Muscle of arm (tissue), 14 donors: Measurements from ENCODE around the gene SIRPB1. TPM values are rescaled to one million over a fixed set of nuclear protein-coding genes. Genes with fewer than 3 reads are reported as not detected.
"Not testable (repeated sequence)": the region's sequence is repeated elsewhere in the genome, so short reads cannot be mapped to it uniquely, and the experiment has no call there.

Experiments
- DNase-seq: peaks from one replicate; pipeline ENCODE4 v3.0.0-alpha.2; 2013
- long read RNA-seq, 11 donors: transcript quantifications; one replicate each; lab custom pipeline, GENCODE V29; 2026
- polyA plus RNA-seq, 12 donors: library from polyadenylated mRNA; unstranded; fragments of 120-200 nt; gene quantifications; one replicate each; pipeline ENCODE4 v1.2.1, GENCODE V29; 2013; ENCODE audit not compliant: insufficient read length in 12 of 12

The SIRPB1 gene
- 1 to 10 TPM in 7 of 12 donors, under 1 TPM in 3, not detected in 2; 0.50 to 3.0 (median 1.2) TPM for polyA plus RNA-seq
- long read RNA-seq, donor 1, partial matches to known transcripts, result 12 of 12 reads
- long read RNA-seq, donor 1, other reads (novel, unspliced or antisense), result 0 of 12 reads
- long read RNA-seq, donor 2, result 0 reads
- long read RNA-seq, donor 3, result 0 reads
- long read RNA-seq, donor 4, result 0 reads
- long read RNA-seq, donor 5, partial matches to known transcripts, result 20 of 20 reads
- long read RNA-seq, donor 5, other reads (novel, unspliced or antisense), result 0 of 20 reads
- long read RNA-seq, donor 6, result 0 reads
- long read RNA-seq, donor 7, result 0 reads
- long read RNA-seq, donor 8, result 0 reads
- long read RNA-seq, donor 9, result 0 reads
- long read RNA-seq, donor 10, result 0 reads
- long read RNA-seq, donor 11, result 0 reads

DNA sequence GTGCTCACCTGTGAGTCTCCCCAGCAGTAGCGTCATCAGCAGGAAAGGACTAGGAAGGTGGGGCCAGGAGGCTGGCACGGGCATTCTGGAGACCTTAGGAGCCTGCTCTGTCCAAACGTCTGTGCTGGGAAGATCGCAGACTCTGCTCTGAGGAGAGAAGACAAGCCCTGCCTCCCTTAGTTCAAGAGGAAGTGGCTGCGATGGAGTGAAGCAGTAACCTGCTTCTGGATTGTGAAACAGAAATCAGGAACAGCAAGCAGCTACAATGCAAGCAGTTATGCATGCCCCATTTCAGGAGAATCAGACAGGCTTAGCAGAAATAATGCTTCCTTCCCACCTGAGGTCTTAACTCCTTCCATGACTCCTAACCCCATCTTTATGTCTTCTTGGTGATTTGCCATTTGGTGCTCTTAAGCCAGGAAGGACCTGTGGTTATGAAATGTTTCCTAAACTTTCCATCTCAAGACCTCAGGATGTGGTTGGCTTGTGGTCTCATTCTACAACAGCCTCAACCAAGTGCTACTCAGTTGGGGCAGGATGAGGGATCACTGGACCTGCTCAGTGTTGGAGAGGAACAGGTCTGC, at the start of gene SIRPB1:
SIRPB1 (minus strand) TSS at position 149 of the 584 bp plus-strand sequence; CDS start at position 84, 65 bp downstream.
- no peak for DNase-seq

GRCh38 chr20:1669304-1669703, 49.5 kb upstream of the SIRPB1 start:
- no peak for DNase-seq

- DNase-seq, result no peak
These were observed 47.8 kb upstream of the SIRPB1 start for GRCh38 chr20:1667502-1668085.

DNA sequence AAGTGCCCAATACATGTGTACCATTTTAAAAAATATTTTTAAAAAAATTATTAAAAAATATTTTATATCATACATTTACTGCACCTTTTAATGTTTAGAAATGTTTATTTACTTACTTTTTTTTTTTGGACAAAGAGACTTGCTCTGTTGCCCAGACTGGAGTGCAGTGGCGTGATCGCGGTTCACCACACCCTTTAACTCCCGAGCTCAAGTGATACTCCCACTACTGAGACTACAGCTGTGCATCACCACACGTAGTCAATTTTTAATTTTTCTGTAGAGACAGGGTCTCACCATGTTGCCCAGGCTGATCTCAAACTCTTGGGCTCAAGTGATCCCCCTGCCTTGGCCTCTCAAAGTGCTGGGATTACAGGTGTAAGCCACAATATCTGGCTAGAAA, 47.0 kb upstream of the SIRPB1 start:
- DNase-seq, result no peak

DNA sequence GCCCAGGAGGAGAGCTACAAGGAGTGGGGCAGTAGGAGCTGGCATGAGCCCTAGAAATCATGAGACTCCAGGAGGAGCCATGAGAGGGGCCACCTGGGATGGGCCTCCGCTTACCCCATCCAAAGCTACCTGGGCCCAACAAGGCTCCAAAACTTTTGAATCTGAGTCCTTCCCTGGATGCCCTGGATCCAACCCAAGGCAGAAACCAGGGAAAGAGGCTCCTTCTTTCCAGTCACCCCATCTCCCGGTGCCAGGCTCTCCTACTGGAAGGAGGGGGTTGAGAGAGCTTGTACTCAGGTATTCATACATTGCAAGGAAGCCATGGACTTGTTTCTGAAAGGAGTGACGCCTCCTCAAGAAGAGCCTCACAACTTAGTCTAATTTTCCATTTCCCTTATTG, 45.5 kb upstream of the SIRPB1 start:
- no peak for DNase-seq

GRCh38 chr20:1664911-1665310, 45.1 kb upstream of the SIRPB1 start:
- DNase-seq, result no peak

DNA sequence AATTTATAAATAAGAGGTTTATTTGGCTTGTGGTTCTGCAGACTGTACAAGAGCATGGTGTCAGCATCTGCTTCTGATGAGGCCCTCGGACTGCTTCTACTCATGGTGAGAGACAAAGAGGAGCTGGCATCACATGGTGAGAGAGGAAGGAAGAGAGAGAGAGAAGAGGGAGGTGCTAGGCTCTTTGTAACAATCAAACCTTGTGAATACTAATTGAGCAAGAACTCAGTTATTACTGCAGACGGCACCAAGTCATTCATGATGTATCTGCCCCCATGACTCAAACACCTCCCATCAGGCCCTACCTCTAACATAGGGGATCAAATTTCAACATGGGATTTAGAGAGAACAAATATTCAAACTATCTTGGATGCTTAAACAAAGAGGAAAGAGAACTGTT, 44.1 kb upstream of the SIRPB1 start:
- DNase-seq, result no peak

DNA sequence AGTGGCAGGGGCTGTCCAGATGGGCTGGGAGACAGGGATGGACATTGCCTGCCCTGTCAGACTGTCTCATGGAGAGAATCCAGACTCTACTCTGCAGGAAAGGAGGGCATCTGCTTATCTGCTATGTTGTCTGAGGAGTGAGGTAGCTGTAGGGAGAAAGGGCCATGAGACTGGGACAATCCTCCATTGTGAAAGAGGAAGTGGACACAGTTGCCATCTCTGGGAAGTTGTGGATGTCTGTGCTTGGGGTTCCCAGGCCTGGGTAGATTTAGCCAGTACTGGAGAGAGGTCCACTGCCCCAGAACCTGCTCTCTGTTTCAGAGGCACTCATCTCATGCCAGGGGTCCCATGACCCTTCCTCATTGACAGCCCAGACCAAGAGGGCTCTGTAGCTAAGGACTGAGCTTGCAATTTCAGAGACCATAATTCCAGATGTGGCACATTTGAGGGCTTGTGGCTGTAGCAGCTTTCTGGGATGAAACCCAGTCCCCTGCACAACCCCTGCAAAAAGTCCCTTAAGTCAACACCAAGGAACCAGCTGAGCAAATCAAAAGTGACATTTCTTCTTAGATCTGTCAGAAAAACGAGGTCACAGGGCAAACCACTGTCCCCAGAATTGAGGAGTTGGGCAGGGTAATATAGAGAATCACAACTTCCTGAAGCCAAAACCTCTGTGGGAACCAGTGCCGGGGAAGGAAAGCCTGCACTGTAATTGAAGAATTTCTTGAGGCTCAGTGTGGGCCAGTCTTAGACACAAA, 41.9 kb upstream of the SIRPB1 start:
- no peak for DNase-seq

- DNase-seq, result no peak
These were observed 40.4 kb upstream of the SIRPB1 start for GRCh38 chr20:1660246-1660645.

GRCh38 chr20:1657556-1658334, 37.9 kb upstream of the SIRPB1 start, which contains the start of gene SIRPG:
TSS of gene SIRPG (minus strand) at chr20:1657779. CDS start at chr20:1657714, 65 bp downstream.
- DNase-seq, result no peak

GRCh38 chr20:1656844-1657243, 37.0 kb upstream of the SIRPB1 start:
- DNase-seq, result no peak

DNA sequence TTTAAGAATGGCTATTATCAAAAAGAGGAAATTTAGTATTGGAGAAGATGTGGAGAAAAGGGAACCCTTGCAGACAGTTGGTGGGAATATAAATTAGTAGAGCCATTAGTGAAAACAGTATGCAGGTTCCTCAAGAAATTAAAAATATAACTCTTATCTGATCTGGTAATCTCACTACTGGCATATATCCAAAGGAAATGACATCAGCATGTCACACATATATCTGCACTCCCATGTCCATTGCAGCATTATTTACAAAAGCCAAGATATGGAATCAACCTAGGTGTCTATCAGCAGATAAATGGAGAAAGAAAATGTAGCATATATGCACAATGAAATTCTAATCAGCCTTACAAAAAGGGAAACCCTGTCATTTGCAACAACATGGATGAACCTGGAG, 35.2 kb upstream of the SIRPB1 start:
- DNase-seq, result no peak

GRCh38 chr20:1652960-1653359, 33.2 kb upstream of the SIRPB1 start:
- DNase-seq, result no peak

DNA sequence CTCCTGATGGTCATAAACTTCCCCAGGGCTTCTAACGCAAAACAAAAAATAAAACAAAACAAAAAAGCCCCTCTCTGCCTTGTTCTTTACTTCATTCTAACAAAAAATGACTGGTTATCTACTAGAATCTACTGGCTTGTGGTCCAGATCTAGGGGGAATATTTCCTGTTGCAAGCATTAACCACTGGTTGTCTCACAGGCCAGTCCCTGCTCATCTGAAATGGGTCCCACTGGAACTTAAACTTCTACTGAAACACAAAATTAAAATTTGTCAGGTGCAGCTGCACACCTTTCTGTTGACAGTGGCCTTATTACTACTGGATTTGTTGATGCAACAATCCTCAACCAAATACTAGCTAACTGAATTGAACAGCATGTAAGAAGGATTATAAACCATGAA, 32.3 kb upstream of the SIRPB1 start:
- DNase-seq, result no peak

- no peak for DNase-seq
These were observed 31.7 kb upstream of the SIRPB1 start for GRCh38 chr20:1651268-1652058.

DNA sequence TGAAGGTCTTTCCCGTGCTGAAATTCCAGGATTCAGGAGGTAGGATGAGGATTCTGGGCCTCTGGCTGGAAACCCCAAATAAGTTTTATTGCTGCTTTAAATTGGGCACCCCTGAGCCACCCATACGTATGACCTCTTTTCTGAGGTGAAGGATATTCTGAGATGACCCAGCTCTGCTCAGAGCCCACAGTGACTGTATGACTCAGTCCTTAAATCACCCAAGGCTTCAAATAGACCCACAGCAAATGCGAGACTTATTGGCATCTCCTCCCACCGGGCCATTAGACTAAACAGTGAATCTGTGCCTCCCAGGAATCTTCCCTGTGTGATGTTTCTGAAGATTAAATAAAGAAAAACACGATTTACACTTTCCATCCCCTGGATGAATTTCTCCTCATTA, 28.3 kb upstream of the SIRPB1 start:
- DNase-seq, result no peak

GRCh38 chr20:1646975-1647431, 27.2 kb upstream of the SIRPB1 start:
- no peak for DNase-seq

DNA sequence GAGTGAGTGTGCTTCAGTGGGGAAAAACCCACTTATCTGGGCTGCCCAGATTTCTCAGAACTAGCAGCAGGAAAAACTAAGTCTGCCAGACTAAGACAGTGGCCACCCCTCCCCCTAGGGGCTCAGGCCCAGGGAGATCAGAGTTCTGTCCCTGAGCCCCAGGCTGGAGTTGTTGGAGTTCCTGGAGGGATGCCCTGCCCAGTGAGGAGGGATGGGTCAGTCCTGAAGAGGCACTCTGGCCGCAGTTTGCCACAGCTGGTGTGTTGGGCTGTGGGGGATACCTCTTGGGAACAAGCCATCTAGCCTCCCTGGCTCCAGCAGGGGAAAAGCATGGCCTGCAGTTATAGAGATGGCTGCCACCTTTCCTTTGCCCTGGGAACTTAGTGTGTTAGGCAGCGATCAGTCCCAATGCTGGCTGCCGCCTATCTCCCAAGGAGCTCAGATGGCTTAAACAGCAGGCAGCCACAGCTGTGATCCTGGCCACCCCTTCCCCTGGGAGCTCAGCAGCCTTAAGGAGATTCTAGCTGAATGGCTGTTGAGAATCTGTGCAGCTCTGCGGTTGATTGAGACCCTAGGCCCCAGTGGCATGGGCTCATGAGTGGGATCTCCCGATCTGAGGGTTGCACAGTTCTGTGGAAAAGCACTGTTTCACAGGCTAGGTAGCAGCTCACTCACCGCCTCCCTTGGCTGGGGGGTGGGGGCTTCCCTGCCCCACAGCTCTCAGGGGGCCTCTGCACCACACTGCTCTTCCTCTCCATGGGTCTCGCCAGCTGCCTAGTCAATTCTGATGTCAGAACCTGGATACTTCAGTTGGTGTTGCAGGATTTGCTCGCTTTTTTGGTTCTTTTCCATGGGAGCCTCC, 24.5 kb upstream of the SIRPB1 start:
- no peak for DNase-seq

DNA sequence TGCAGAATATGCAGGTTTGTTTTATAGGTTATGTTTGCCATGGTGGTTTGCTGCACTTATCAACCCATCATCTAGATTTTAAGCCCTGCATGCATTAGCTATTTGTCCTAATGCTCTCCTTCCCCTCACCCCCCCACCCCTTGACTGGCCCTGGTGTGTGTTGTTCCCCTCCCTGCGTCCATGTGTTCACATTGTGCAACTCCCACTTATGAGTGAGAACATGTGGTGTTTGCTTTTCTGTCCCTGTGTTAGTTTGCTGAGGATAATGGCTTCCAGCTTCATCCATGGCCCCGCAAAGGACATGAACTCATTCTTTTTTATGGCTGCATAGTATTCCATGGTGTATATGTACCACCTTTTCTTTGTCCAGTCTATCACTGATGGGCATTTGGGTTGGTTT, 18.8 kb upstream of the SIRPB1 start:
- not testable (repeated sequence) for DNase-seq

DNA sequence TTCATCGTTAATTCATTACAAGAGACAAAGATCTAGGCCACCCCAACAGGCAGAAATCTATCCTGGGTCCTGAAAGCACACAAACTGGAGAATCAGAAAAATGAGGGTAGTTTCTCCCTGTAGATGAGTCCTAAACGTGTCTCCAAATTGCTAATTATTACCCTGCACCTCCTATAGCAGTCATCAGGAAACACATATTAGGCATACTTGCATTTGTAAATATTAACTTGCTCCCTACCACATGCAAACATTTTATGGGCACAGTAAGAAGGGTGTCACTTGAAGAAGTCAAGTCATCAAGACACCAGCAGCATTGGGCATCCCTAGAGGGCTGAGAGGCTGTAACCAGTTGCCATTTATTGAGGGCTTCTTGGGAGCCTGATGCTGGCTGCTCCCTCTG, 17.9 kb upstream of the SIRPB1 start:
- DNase-seq, result no peak
